Brain pericyte (primary cell): ENCODE data around the gene LSM10.

ENCODE experiments used
- DNase-seq: peaks from one replicate; pipeline ENCODE4 v3.0.0-alpha.2; 2012; ENCODE audit warnings: low read depth, low spot score

The LSM10 gene

DNA sequence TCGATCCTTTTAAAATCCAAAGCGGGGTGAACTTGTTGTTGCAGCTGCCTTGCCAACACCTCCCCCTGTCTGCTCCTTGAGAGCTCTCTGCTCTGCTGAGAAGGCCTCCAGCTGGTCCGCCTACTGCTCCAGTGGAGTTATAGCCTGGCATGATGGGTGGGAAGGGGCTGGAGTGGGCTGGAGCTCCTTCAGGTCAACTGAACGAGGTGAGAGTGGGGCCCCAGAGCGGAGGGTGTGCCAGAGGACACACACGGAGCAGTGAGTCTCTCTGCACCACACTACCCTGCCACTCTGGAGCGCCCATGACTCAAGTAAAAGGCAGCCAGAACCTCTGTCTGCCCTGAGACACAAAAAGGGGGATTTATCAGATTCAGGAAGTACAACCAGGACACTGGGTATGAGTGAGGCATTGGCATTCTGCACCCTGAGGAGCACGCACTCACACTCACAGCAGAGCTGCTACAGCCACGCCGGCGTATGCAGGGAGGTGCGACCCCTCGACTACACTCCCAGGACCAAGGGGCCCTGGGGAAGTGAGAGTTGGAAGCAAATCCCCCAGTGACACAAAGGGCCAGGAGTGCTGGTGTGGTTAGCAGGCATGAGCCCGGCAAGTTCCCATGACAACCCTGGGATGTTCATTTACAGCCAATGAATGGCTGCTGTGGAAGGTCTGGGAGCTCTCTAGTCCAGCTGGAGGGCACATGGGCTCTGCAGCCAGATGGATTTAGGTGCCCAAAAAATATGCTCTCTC, 46.3 kb downstream of the LSM10 start:
- DNase-seq, result no peak

DNA sequence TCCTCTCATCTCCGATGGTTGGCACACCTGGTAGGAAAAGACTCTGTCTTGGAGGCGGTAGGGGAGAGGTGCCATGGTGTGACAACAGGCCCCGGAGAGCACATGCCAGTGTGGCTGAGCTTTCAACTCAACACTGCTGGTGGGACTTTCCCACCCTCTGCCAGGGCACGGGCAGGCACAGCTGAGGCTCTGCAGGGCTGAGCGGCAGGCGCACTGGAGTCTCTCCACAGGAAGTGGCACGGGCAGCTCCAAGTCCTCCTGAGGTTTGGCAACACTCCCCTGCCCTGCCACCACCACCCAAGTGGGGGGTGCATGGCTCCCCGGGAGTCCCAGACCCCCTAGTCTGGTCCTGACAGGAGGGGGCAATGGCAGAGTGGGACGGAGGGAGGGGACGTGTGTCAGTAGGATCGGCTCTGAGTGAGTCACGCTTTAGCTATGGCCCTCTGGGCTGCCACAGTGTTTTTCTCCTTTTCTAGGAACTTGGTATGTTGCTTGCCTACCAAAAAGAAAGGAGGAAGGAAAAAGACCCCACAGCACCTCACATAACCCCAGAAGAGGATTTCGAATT, 47.0 kb downstream of the LSM10 start:
- DNase-seq, result no peak

DNA sequence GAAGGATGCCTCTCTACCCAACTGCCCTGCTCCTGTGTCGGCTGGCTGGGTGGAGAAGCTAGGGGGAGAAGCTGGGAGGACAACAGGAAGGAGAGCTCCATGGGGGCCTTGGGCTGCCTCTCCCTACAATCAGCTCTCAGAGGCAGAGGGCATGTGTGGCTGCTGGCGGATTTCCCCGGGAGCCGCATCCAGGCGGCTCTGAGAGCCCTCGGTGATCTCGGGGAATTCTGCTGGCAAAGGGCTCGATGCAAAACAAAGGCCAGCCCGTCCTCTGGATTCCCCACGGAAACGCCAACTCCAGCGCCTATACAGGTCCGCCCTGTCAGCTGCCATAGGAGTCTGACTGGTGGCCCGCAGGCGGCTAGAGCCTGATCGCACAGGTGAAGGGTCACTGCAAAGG, 47.9 kb downstream of the LSM10 start:
- no peak for DNase-seq

DNA sequence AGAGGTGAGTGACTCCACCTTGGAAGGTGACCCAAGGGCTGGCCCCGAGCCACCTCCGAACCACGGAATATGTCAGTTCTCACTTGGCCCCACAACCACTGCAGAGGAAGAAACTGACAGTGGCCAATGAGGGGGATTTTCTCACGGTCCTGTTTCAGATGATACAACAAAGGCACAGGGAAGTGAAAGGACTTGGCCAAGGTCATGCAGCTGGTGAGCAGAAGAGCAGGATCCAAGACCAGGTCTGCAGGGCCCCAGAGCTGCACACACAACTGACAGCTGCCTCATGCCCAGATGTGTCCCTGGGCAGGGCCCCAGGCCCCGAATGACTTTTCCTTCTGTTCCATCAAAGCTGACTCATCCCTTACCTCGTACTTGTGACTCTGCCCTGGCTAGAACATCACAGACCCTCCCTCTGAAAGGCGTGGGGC, 48.5 kb downstream of the LSM10 start:
- DNase-seq, result no peak

DNA sequence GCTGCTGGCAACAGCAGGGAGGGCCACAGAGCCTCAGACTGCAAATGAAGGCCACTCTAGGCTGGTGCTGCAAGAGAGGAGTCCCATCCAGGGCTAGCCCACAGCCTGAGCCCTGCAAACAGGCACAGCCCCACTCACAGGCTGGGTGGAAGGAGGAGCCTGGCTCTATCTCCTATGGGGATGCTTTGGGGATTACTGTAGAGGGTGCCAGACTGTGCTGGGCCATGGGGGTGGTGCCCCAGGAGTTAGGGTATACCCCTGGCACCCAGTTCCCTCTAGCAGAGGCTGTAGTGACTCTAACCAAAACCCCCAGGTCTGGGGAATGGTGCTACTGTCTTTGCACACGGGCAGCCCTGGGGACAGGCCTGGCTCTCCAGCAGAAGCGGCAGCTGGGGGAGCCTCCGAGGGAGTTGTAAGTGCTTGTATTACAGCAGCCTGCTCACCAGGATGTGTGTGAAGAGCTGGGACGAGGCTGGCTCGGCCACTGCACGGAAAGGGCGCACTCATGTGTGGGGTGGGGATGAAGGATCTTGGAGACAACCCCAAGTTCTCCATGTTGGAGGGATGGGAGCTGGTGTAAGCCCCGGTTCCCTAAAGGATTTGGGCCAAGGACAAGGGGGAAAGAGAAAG, 50.9 kb downstream of the LSM10 start:
- no peak for DNase-seq

DNA sequence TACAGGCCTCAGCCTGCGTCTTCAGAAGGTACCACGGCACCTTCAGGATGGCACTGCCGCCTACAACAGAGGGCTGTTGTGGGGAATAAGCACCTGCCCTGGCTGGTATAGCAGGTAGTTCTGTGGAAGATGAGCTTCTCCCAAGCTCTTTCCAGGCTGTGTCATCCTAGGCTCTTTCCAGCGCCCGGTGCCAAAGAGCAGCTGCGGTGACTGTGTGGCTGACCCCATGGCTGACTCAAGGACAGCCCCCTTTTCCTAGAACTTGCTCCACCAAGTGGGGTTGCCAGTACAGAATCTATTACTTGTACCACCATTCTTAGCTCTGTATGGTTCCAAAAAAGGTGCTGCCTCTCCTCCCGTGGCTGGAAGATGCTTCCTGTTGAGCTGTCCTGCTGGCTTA, 52.4 kb downstream of the LSM10 start:
- DNase-seq, result no peak

DNA sequence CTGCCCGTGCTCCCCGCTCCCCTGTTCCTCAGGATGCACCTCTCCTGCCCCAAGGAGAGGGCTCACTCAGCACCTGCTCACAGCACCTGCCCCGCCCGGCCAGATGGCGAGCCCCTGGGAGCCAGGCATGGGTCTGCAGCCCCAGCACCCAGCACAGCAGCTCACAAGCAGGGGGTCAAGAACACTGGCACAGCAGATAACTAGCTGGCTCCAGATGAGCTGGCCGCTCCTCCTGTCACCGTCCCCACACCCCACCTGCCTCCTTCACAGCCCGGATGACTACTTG, 53.4 kb downstream of the LSM10 start:
- DNase-seq, result no peak

DNA sequence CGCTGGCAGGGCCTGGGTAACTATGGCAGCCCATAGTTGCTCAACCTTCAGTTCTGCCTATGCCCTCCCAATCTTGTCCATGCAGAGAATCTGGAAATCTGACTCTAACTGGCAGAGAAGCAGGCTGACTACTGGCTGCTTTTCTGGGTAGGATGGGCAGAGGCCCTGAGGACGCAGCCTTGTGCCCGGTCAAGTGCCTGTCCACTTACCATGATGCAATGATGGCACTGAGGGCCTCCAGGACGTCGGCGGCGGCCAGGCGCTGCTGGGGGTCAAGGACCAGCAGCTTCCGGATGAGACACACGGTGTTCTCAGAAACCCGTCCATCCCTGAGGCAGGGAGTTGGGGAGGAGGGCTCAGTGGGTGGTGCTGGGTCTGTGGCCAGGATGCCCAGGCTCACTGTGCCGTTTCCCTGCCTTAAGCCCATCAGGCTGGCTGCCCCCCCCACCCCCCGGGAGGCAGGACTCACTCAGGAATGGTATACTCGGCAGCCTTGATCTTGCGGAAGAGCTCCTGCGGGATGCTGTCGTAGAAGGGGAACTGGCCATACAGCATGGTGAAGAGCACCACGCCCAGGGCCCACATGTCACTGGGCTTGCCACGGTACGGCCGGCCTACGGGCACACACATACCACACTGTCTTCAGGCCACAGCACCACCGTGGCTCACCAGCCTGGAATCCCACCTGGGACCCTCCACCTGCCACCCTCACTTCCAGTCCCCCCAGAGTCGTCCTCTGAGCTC, 53.9 kb downstream of the LSM10 start:
- no peak for DNase-seq
